HEK293 (cell line): Measurements from ENCODE around the gene C2orf72.

ENCODE experiments used
- CTCF ChIA-PET: fragments of 350-600 bp; formaldehyde crosslinking; extraction: SDS; loops from one replicate; lab custom pipeline; 2021; ENCODE audit warnings: antibody characterized with exemption; lab: Yijun Ruan, JAX
- POLR2A ChIA-PET: fragments of 300-600 bp; formaldehyde crosslinking; extraction: SDS; loops from one replicate; lab custom pipeline; 2020; ENCODE audit warnings: antibody characterized with exemption, inconsistent platforms; lab: Yijun Ruan, JAX
- H3K27ac ChIP-seq: fragments of 200-500 bp; sonication (Bioruptor generic); 2 replicates; pipeline ENCODE4 v1.5.1; 2014; ENCODE audit warnings: low read depth, low read length, control low read depth, inconsistent platforms; ENCODE audit errors: extremely low read depth
- H3K36me3 ChIP-seq, 2 experiments: fragments of 200-500 bp in 1 of 2; sonication (Bioruptor generic) in 1 of 2; 1 replicate in 1 of 2; 2 replicates in 1 of 2; pipeline ENCODE4 v1.5.1; 2014 to 2017; ENCODE audit warnings: inconsistent platforms in 2 of 2, low read length in 2 of 2; ENCODE audit not compliant: control insufficient read depth in 2 of 2, insufficient read depth in 1 of 2
- H3K4me1 ChIP-seq: fragments of 200-500 bp; sonication (Bioruptor generic); 2 replicates; pipeline ENCODE4 v1.5.1; 2014; ENCODE audit warnings: mild to moderate bottlenecking, low read length, inconsistent platforms; ENCODE audit not compliant: control insufficient read depth, insufficient read depth
- H3K4me3 ChIP-seq: 2 replicates; pipeline ENCODE4 v1.5.1; 2011; ENCODE audit warnings: low read depth, mild to moderate bottlenecking, control low read depth, low read length, moderate library complexity
- H3K9me3 ChIP-seq: fragments of 200-500 bp; sonication (Bioruptor generic); 2 replicates; pipeline ENCODE4 v1.5.1; 2014; ENCODE audit warnings: low read depth, low read length, inconsistent platforms; ENCODE audit not compliant: control insufficient read depth, insufficient read depth
- EGR2 ChIP-seq: fragments of 450-650 bp; formaldehyde crosslinking; IDR thresholded peaks from 2 replicates; pipeline ENCODE4 v1.5.1; 2016; ENCODE audit warnings: low read depth, missing biosample characterization, missing genetic modification characterization
- FEZF1 ChIP-seq: fragments of 450-650 bp; formaldehyde crosslinking; IDR thresholded peaks from 2 replicates; pipeline ENCODE4 v1.5.1; 2016; ENCODE audit warnings: missing biosample characterization, missing genetic modification characterization
- GFI1B ChIP-seq: fragments of 450-650 bp; formaldehyde crosslinking; IDR thresholded peaks from 2 replicates; pipeline ENCODE4 v1.5.1; 2016; ENCODE audit warnings: missing biosample characterization, missing genetic modification characterization
- KLF1 ChIP-seq: fragments of 450-650 bp; formaldehyde crosslinking; IDR thresholded peaks from 2 replicates; pipeline ENCODE4 v1.5.1; 2016; ENCODE audit warnings: missing biosample characterization, missing genetic modification characterization
- REPIN1 ChIP-seq: fragments of 450-650 bp; formaldehyde crosslinking; IDR thresholded peaks from 2 replicates; pipeline ENCODE4 v1.5.1; 2017; ENCODE audit warnings: missing biosample characterization, missing genetic modification characterization, low read depth
- ZFHX2 ChIP-seq: fragments of 450-650 bp; formaldehyde crosslinking; conservative IDR thresholded peaks from 2 replicates; pipeline ENCODE4 v1.5.1; 2016; ENCODE audit warnings: missing biosample characterization, missing genetic modification characterization
- ZIC2 ChIP-seq: fragments of 450-650 bp; formaldehyde crosslinking; IDR thresholded peaks from 2 replicates; pipeline ENCODE4 v1.5.1; 2016; ENCODE audit warnings: missing biosample characterization, missing genetic modification characterization
- ZNF292 ChIP-seq: fragments of 450-650 bp; formaldehyde crosslinking; IDR thresholded peaks from 2 replicates; pipeline ENCODE4 v1.5.1; 2016; ENCODE audit warnings: low read depth, missing biosample characterization, missing genetic modification characterization, borderline replicate concordance
- ZNF354C ChIP-seq: fragments of 450-650 bp; formaldehyde crosslinking; IDR thresholded peaks from 2 replicates; pipeline ENCODE4 v1.5.1; 2016; ENCODE audit warnings: missing biosample characterization, missing genetic modification characterization, low read depth, borderline replicate concordance
- ZNF37A ChIP-seq: fragments of 450-650 bp; IDR thresholded peaks from 2 replicates; pipeline ENCODE4 v1.5.1; 2018; ENCODE audit warnings: missing biosample characterization, missing genetic modification characterization
- ZNF423 ChIP-seq: fragments of 450-650 bp; formaldehyde crosslinking; IDR thresholded peaks from 2 replicates; pipeline ENCODE4 v1.5.1; 2016; ENCODE audit warnings: missing biosample characterization, missing genetic modification characterization
- ZNF549 ChIP-seq: fragments of 450-650 bp; IDR thresholded peaks from 2 replicates; pipeline ENCODE4 v1.5.1; 2018; ENCODE audit warnings: missing biosample characterization, missing genetic modification characterization, mild to moderate bottlenecking, inconsistent platforms, moderate library complexity
- ZNF571 ChIP-seq: fragments of 450-650 bp; formaldehyde crosslinking; IDR thresholded peaks from 2 replicates; pipeline ENCODE4 v1.5.0; 2017; ENCODE audit warnings: missing biosample characterization, missing genetic modification characterization
- ZNF837 ChIP-seq: fragments of 450-650 bp; formaldehyde crosslinking; IDR thresholded peaks from 2 replicates; pipeline ENCODE4 v1.5.1; 2016; ENCODE audit warnings: missing biosample characterization, missing genetic modification characterization
- ZXDB ChIP-seq: fragments of 450-650 bp; formaldehyde crosslinking; IDR thresholded peaks from 2 replicates; pipeline ENCODE4 v1.5.1; 2016; ENCODE audit warnings: missing biosample characterization, missing genetic modification characterization
- TF ChIP-seq, protein P1 (sequence below): fragments of 450-650 bp; formaldehyde crosslinking; conservative IDR thresholded peaks from 2 replicates; pipeline ENCODE4 v1.5.1; 2016; ENCODE audit warnings: low read depth, missing biosample characterization, missing genetic modification characterization
- TF ChIP-seq, protein P2 (sequence below): fragments of 450-650 bp; formaldehyde crosslinking; IDR thresholded peaks from 2 replicates; pipeline ENCODE4 v1.5.1; 2016; ENCODE audit warnings: missing biosample characterization, missing genetic modification characterization
- TF ChIP-seq, protein P3 (sequence below): fragments of 450-650 bp; formaldehyde crosslinking; conservative IDR thresholded peaks from 2 replicates; pipeline ENCODE4 v1.5.1; 2016; ENCODE audit warnings: low read depth, missing biosample characterization, missing genetic modification characterization
- TF ChIP-seq, protein P4 (sequence below): fragments of 450-650 bp; formaldehyde crosslinking; IDR thresholded peaks from 2 replicates; pipeline ENCODE4 v1.5.1; 2017; ENCODE audit warnings: missing biosample characterization, missing genetic modification characterization
- TF ChIP-seq, protein P5 (sequence below): fragments of 450-650 bp; formaldehyde crosslinking; optimal IDR thresholded peaks from 2 replicates; pipeline ENCODE3; 2016; ENCODE audit warnings: missing biosample characterization, mild to moderate bottlenecking, missing genetic modification characterization

Gene C2orf72

DNA sequence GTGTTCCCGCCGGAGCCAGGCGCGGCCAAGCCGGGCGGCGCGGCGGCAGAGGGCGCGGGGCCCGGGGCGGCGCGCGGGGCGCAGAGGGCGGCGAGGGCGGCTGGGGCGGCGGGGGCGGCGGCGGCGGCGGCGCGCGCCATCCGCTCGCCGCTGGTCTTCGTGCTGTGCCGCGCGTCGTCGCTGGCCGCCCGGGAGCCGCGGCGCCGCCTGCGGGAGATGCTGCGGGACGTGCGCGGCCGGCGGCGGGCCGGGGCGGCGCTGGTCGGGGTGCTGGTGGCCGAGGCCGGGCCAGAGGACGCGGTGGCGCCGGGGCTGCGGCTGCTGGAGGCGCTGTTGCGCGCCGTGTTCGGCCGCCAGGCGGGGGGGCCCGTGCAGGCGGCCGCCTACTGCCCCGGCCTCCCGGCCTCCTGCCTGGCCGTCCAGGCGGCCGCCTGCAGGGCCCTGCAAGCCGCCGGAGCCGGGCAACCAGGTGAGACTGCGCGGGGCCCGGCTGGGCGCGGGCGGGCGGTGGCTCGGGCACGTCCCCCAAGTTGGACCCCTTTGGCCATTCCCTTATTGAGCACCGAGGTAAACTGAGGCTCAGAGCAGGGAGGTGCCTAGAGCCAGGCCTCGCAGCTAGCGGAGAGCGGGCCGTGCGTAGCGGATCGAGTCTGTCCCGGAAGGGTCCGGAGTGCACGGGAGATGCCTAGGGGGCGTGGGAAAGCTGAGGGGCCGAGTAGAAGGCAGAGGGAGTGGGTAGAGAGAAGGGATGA is 584 bp downstream of the C2orf72 start (continued):
- no peak for TF ChIP-seq ZIC2
- no peak for TF ChIP-seq ZFHX2
- TF ChIP-seq, protein P1, sequence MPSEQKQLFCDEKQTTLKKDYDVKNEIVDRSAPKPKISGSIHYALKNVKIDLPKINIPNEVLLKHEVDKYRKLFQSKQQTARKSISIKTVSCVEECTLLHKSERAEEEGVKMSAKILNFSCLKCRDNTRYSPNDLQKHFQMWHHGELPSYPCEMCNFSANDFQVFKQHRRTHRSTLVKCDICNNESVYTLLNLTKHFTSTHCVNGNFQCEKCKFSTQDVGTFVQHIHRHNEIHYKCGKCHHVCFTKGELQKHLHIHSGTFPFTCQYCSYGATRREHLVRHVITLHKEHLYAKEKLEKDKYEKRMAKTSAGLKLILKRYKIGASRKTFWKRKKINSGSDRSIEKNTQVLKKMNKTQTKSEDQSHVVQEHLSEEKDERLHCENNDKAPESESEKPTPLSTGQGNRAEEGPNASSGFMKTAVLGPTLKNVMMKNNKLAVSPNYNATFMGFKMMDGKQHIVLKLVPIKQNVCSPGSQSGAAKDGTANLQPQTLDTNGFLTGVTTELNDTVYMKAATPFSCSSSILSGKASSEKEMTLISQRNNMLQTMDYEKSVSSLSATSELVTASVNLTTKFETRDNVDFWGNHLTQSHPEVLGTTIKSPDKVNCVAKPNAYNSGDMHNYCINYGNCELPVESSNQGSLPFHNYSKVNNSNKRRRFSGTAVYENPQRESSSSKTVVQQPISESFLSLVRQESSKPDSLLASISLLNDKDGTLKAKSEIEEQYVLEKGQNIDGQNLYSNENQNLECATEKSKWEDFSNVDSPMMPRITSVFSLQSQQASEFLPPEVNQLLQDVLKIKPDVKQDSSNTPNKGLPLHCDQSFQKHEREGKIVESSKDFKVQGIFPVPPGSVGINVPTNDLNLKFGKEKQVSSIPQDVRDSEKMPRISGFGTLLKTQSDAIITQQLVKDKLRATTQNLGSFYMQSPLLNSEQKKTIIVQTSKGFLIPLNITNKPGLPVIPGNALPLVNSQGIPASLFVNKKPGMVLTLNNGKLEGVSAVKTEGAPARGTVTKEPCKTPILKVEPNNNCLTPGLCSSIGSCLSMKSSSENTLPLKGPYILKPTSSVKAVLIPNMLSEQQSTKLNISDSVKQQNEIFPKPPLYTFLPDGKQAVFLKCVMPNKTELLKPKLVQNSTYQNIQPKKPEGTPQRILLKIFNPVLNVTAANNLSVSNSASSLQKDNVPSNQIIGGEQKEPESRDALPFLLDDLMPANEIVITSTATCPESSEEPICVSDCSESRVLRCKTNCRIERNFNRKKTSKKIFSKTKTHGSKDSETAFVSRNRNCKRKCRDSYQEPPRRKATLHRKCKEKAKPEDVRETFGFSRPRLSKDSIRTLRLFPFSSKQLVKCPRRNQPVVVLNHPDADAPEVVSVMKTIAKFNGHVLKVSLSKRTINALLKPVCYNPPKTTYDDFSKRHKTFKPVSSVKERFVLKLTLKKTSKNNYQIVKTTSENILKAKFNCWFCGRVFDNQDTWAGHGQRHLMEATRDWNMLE (tag by site-specific recombination): no peak

DNA sequence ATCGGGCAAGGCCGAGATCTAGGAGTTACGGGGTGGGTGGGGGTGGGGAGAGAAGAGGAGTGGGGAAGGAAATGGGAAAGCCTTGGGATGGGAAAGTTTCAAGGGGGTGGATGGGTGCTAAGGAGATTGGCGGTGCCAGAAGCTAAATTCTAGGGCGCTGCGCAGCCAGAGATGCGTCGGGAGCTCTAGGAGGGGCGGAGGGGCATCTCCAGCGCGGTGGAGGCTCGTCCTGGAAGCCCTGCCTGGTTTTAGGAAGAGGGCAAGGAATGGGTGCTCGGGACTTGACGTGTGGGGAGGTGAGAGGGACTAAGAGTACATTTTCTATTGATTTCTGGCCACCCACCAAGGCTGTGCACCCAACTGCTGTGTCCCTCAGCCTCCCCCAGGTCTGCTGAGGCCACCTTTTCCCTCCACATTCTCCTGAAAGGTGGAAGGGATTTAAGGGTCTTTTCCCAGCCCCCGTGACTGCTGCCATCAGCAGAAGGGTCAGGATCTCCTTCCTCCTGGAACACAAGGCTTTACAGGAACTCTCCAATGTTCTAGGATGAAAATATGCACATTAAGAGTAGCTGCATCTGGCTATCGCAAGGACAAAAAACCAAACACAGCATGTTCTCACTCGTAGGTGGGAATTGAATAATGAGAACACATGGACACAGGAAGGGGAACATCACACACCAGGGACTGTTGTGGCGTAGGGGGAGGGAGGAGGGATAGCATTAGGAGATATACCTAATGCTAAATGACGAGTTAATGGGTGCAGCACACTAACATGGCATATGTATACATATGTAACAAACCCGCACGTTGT is 1.4 kb downstream of the C2orf72 start:
- ChIA-PET CTCF (interaction anchor here (0.9 to 2.2 kb wide), 2 partner anchors 13 to 14 kb away, joined by 3 to 8 read pairs; no protein-coding TSS in a partner anchor), POLR2A (interaction anchor here (0.7 kb wide), 1 partner anchor 182 kb away, joined by 3 read pairs; no protein-coding TSS in a partner anchor)
- peaks cover 4 to 19% of the 10 kb centered on the region in 2 experiments; a peak in 2 of 3 replicates for H3K36me3 ChIP-seq
- no peak overlapping the region for H3K27ac ChIP-seq
- H3K4me3 ChIP-seq: no peak overlapping the region
- H3K9me3 ChIP-seq: no peaks in the 10 kb centered on the region
- H3K4me1 ChIP-seq: peaks cover 3% of the 10 kb centered on the region; the same call in 1 of the 2 replicates
- no peak for TF ChIP-seq ZNF423 (tag by site-specific recombination)
- no peak for TF ChIP-seq ZNF292 (tag by site-specific recombination)
- TF ChIP-seq FEZF1: no peak
- no peak for TF ChIP-seq ZNF837 (tag by site-specific recombination)
- no peak for TF ChIP-seq GFI1B (tag by site-specific recombination)
- TF ChIP-seq, protein P2, sequence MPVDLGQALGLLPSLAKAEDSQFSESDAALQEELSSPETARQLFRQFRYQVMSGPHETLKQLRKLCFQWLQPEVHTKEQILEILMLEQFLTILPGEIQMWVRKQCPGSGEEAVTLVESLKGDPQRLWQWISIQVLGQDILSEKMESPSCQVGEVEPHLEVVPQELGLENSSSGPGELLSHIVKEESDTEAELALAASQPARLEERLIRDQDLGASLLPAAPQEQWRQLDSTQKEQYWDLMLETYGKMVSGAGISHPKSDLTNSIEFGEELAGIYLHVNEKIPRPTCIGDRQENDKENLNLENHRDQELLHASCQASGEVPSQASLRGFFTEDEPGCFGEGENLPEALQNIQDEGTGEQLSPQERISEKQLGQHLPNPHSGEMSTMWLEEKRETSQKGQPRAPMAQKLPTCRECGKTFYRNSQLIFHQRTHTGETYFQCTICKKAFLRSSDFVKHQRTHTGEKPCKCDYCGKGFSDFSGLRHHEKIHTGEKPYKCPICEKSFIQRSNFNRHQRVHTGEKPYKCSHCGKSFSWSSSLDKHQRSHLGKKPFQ: peak; percentile 65
- TF ChIP-seq KLF1 (tag by site-specific recombination): no peak
- TF ChIP-seq EGR2 (tag by site-specific recombination): no peak
- TF ChIP-seq ZNF571 (tag by site-specific recombination): no peak
- TF ChIP-seq, protein P3, sequence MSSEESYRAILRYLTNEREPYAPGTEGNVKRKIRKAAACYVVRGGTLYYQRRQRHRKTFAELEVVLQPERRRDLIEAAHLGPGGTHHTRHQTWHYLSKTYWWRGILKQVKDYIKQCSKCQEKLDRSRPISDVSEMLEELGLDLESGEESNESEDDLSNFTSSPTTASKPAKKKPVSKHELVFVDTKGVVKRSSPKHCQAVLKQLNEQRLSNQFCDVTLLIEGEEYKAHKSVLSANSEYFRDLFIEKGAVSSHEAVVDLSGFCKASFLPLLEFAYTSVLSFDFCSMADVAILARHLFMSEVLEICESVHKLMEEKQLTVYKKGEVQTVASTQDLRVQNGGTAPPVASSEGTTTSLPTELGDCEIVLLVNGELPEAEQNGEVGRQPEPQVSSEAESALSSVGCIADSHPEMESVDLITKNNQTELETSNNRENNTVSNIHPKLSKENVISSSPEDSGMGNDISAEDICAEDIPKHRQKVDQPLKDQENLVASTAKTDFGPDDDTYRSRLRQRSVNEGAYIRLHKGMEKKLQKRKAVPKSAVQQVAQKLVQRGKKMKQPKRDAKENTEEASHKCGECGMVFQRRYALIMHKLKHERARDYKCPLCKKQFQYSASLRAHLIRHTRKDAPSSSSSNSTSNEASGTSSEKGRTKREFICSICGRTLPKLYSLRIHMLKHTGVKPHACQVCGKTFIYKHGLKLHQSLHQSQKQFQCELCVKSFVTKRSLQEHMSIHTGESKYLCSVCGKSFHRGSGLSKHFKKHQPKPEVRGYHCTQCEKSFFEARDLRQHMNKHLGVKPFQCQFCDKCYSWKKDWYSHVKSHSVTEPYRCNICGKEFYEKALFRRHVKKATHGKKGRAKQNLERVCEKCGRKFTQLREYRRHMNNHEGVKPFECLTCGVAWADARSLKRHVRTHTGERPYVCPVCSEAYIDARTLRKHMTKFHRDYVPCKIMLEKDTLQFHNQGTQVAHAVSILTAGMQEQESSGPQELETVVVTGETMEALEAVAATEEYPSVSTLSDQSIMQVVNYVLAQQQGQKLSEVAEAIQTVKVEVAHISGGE (tag by site-specific recombination): peak; percentile 55; the same call in 1 of the 2 replicates
- no peak for TF ChIP-seq REPIN1 (tag by site-specific recombination)
- no peak for TF ChIP-seq ZXDB (tag by site-specific recombination)
- TF ChIP-seq, protein P4, sequence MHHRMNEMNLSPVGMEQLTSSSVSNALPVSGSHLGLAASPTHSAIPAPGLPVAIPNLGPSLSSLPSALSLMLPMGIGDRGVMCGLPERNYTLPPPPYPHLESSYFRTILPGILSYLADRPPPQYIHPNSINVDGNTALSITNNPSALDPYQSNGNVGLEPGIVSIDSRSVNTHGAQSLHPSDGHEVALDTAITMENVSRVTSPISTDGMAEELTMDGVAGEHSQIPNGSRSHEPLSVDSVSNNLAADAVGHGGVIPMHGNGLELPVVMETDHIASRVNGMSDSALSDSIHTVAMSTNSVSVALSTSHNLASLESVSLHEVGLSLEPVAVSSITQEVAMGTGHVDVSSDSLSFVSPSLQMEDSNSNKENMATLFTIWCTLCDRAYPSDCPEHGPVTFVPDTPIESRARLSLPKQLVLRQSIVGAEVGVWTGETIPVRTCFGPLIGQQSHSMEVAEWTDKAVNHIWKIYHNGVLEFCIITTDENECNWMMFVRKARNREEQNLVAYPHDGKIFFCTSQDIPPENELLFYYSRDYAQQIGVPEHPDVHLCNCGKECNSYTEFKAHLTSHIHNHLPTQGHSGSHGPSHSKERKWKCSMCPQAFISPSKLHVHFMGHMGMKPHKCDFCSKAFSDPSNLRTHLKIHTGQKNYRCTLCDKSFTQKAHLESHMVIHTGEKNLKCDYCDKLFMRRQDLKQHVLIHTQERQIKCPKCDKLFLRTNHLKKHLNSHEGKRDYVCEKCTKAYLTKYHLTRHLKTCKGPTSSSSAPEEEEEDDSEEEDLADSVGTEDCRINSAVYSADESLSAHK (tag by site-specific recombination): no peak
- no peak for TF ChIP-seq ZNF354C (tag by site-specific recombination)
- TF ChIP-seq ZNF37A (tag by site-specific recombination): no peak
- TF ChIP-seq, protein P5, sequence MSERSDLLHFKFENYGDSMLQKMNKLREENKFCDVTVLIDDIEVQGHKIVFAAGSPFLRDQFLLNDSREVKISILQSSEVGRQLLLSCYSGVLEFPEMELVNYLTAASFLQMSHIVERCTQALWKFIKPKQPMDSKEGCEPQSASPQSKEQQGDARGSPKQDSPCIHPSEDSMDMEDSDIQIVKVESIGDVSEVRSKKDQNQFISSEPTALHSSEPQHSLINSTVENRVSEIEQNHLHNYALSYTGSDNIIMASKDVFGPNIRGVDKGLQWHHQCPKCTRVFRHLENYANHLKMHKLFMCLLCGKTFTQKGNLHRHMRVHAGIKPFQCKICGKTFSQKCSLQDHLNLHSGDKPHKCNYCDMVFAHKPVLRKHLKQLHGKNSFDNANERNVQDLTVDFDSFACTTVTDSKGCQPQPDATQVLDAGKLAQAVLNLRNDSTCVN (tag by site-specific recombination): peak; percentile 9
- no peak for TF ChIP-seq ZNF549 (tag by site-specific recombination)
